Activated T-cell treated with anti-CD3 and anti-CD28 coated beads, Interleukin-2, amount 50 U/mL, for 1 hour (primary cell): Measurements from ENCODE around the gene ACOXL.

Source experiments
- DNase-seq: peaks from one replicate; pipeline ENCODE4 v3.0.0-alpha.2; 2020

Gene ACOXL

DNA sequence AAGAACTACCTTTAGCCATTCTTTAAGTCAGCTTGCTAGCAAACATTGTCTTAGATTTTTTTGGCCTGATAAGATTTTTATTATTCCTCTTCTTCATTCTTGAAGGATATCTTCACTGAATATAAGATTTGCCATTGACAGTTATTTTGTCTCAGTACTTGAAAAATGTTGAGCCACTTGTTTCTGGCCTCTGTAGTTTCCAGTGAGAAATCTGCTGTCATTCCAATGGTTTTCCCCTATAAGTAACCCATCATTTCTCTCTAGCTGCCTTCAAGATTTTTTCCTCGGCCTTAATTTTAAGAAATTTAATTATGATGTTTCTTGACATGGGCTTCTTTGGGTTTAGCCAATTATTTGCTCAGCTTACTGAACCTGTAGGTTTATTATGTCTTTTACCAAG, 32.6 kb downstream of the ACOXL start:
- DNase-seq = no peak

DNA sequence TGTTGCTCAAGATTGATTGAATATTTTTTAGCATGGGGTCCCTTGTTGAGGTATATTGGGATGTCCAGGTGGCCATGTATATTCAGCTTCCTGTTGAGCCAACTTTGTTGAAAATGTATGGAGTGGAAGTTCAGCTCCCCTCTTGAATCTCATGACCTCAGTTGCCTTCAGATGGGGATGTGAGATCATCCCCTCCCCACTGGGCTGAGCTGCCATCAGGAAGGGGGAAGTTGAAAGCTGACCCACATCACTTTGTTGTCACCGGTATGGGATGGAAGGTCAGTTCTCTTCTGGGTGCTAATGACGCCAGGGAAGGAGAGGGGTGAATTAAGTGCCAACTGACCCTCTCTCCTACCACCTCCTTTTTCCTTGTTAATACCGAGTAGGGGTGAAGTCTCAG, 33.9 kb downstream of the ACOXL start:
- no peak for DNase-seq

DNA sequence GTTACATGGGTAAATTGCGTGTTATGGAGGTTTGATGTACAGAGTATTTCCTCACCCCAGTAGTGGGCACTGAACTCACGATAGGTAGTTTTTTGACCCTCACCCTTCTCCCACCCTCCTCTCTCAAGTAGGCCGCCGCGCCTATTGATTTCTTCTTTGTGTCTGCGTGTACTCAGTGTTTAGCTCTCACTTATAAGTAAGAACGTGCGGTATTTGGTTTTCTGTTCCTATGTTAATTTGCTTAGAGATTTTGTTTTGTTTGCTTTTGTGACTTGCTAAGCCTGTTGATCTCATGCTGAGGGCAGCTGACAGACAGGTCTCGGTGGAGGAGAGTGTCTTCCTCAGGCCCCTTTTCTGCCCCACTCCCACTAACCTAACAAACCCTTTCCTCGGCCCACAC, 36.2 kb downstream of the ACOXL start:
- no peak for DNase-seq

DNA sequence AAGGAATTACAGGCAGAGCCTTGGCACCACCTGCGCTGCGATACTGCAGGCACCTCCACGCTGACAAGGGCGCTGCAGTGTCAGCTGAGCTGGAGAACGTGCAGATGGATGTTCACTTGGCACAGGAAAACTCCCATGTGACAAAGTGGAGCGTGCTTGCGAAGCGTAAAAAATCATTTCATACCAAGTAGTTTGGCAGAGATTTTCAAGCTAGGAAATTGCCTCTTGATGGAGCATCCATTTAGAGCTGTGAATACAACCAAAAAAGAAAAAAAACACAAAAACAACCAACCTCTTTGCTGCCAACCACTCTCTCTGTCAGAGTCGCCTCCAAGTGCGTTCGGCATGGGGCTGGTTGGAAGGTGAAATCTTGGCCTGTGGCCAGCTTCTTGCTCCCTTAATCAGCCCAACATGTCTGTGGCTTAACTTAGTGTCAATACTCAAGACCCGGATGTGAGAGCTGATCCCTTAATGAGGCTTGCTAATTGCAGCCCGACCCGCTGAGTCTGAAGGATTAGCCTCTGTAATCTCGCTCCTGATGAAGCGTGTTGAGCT, 38.1 kb downstream of the ACOXL start:
- no peak for DNase-seq

DNA sequence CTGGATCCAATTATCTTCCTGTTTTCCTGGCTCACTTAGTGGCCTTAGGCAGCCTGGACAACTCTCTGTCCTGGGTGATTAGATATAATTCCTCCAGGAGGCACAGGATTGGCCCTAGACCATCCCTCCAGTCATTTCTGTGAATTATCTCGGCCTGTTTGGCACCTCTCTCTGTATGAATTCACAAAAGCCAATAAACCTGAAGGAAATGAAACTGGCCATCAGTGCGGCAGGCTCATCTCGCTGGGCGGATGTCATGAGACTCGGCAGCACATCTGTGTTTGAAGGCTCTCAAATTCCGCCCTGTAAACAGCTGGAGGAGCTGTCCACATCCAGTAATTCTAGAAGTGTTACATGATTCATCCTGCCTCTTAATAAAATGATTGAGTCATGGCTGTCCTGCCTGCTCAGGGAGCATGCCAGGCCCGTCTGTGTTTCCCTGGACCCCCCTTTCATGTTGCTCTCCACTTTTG, 38.6 kb downstream of the ACOXL start:
- DNase-seq = no peak

DNA sequence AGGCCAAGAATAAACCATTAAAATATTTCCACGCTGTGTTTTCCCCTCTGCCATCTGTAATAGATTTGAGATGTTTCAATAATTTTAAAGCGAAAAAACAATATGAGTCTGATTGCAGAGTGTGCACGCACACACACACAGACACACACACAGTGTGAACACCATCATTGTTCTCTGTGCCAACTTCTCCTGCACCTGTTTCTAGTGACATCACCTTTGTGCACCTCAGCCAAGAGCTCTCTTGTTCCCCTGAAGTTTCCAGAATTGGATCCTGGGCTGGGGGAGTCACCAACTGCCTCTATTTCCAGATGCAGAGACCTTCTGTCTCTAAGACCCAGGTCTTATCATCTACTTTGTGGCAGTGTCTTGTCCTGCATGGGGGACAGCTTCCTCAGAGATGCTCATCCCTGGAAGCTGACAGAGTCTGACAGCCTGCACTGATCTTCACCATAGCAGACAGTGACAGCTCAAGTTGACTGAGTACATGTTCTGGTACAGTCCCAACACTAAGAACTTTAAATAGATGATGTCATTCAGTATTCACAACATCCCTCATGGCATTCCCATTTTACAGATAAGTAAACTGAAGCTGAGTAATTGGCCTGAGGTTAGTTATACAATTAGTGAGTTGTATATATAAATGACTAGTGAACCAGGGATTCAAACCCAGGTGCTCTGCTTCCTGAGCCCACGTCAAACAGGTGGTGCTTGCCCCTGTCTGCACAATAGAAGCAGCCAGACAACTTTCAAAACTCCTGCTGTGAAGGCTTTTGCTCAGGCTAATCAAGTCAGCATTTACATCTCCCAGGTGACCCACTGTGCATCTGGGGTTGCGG, 39.4 kb downstream of the ACOXL start:
- DNase-seq = no peak

DNA sequence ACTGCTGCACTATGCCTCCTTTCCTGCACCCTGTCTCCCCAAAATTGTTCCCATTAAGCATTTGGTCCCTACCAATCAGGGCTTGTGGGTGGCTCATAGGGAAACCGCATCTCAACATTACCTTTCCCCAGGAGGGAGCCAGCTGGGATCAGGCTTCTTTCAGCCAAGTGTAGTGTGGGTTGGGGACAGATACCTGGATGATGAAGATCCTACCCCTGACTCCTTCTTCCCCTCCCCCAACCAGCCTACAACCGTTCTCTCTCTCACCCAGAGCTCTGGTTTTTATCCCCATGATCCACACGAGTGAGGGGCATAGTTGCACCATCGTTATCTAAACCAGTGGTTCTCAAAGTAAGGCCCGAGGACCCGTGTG, 40.0 kb downstream of the ACOXL start:
- no peak for DNase-seq

DNA sequence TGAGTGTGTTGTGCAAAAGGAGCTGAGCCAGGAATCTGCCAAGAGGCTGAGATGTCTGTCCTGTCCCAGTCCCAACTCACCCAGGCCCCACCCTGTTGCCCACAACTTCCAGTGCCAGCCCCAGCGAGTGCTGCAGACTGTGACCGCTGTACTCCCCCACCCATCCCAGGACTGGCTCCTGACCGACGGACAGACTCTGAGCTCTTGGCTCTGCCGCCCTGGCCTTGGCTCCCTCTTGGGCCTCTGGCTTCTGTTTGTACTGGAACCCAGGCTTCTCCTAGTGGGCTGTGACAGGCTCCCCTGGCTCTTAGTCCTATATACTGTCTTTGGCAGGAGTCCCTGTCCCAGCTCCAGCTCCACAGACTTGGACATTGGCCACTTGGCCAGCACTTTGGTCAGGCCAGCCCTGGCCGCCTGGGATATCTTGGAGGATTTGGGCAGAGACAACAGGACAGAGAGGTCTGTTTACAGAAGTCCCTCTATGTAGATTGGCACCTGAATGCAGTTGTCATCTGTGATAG, 41.1 kb downstream of the ACOXL start:
- DNase-seq = no peak

DNA sequence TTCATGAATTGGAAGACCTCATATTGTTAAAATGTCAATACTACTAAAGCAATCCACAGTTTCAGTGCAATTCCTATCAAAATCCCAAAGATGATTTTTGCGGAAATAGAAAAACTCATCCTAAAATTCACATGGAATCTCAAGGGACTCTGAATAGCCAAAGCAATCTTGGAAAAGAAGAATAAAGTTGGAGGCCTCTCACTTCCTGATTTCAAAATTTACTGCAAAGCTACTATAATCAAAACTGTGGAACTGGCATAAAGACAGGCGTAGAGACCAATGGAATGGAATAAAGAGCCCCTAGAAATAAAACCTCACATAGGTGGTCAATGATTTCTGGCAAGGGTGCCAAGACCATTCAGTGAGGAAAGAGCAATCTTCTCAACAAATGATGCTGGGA, 42.3 kb downstream of the ACOXL start:
- no peak for DNase-seq

DNA sequence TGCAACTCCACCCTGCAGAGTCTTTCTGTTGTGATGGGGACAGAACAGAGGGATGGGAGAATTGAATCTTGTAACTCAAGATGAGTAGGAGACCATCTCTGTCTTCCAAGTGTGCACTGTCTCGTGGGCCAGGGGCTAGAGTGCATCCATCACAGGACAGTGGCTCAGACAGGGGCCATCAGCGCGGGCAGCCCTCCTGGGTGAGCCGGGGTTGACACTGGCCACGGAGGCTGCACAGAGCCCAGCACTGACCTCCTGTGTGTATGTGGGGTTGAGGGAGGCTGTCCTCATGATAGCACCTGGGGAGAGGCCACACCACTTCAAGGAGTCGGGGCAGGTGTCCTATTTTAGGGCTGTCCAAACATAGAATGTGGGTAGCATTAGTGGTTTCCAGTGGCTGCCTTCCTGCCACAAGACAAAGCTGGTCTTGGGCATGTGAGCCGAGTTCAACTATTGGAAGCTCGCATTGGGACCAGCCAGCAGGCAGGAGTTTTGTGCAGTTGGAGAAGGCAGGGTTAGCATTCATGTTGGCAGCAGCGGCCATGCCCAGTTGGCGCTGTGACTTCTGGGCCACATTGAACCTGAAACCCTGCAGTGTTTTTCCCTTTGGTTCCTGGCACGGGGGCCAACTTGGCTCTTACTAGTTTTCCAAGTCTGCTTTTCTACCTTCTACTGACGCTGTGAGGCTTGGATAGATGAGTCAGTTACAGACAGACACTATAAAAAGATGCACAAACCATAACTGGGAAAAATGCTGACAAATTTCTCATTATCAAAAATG, 45.3 kb downstream of the ACOXL start:
- DNase-seq = no peak

DNA sequence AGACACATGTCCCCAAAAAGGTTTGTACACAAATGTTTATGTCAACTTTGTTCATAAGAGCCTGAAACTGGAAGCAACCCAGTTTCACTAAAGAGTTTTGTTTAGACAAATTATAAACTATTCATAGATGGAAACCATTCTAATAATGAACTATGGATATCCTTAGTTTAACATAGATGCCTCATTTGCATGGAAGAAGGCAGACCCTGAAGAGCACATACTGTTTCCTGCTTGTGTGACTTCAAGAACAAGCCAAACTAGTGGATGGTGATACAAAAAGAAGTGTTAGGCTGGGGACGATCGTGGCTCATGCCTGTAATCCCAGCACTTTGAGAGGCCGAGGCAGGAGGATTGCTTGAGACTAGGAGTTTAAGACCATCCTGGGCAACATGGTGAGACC, 48.1 kb downstream of the ACOXL start:
- no peak for DNase-seq

DNA sequence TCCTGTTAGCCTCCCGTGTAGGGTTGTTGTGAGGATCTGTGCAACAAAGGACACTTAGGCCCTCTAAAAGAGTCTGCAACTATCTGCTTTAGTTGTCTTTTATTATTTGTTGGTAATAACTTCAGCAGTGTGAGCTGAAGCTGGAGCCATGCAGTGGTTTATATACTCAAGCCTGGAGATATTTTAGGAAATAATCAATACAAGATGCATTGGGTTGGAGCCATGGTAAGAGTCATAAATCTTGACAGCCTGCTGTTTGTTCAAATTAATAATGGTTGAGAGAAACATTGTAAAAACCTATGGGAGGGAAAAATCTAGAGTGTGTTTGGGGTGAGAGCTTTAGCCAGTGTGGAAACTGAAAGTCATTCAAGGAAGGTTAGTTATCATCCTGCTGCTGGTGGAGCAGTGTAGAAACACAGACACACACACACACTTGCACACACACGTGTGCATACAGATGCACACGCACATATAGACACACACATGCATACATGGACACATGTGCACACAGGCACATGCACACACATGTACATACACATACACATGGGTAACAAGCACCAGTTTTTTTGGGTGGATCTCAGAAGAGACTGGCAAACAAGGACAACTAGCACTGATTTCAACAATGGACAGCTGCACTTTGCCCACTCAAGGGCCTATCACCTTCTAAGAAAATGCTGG, 51.0 kb downstream of the ACOXL start:
- no peak for DNase-seq

DNA sequence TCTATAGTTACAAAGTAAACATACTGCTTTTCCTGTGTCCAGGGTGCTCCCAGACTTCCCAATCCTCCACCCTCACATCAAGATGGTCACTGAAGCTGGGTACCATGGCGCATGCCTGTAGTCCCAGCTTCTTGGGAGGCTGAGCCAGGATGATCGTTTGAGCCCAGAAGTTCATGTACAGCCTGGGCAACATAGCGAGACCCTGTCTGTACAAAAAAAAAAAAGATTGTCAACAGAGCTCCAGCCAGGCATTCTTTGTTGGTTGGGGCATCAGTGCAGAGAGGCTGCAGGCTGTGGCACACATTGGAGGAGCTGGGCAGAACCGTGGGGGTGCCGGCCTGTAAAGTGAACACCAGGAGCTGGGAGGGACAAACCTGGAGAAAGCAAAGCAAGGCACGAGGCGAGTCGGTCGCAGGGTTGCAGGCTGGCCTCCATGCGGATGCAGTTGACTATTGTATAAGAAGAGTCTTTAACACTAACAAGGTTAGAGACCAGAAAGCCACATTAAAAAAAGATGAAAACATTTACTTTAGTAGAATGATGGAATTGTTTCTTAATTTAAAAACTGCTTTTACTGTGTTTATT, 51.8 kb downstream of the ACOXL start:
- DNase-seq = no peak

DNA sequence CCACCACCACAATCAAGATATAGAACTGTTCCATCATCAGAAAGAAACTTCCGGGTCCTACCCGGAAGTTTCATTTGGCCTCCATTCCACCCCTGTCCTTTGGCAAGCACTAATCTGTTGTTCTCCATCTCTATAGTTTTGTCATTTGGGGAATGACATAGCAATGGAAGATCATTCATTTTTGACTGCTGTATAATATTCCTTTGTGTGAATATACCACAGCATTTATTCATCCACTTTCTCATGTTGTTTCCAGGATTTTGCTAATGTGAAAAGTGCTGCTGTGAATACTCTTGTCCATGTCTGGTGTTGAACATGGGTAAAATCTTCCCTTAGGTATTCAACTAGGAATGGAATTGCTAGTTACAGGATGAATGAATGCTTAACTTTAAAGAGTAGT, 53.1 kb downstream of the ACOXL start:
- no peak for DNase-seq

DNA sequence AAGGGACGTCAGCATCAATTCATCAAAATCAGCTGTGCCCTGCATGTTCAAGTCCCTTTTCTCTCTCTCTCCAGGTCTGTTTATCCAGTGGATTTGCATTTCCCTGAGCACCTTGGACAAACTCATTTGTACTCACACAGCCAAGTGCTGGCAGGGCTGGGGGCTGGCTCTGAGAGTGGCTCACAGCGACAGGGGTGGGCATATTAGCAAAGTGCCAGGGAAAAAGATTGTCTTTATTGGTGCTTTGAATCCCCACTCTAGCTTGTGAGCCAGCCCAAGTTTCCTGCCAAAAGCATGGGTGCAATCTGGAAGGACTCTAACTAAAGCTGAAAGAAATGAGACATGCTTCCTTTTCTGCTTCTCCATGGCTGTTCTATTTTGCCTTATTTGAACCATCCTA, 56.6 kb downstream of the ACOXL start:
- no peak for DNase-seq

DNA sequence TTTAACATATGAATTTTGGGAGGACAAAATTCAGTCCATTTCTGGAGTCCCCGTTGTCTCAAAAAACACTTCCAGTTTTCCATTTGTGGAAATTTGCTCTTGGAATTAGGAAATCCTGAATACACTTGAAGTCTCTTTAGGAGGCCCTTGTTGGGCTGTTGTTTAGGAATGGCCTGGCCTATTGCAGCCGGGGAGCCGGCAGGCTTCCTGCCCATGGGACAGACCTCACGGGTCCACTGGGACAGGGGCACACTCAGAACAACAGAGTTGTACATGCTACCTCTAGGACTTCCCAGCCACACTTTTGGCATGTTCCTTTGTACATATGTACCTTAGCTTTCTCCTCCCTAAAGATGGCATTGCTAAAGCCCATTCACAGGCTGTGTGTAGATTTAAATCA, 57.3 kb downstream of the ACOXL start:
- DNase-seq = no peak

DNA sequence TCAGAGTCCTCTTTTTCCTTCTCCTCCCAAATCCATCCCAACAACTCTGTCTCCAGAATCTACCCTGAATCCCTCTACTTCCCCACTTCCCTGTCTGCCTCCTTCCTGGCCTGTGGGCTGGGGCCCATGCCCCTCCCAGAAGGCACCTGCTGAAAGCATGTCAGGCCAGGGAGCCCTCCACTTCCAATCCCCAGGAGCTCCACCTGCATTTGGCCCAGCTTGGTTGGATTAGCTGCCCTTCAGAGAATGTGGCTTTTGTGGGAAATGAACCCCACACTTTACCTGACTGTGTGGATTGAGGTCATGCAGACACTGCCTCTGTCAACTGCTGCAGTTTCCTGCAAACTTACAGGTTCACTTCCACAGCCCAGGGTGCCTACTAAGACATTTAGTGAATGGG, 58.5 kb downstream of the ACOXL start:
- no peak for DNase-seq

DNA sequence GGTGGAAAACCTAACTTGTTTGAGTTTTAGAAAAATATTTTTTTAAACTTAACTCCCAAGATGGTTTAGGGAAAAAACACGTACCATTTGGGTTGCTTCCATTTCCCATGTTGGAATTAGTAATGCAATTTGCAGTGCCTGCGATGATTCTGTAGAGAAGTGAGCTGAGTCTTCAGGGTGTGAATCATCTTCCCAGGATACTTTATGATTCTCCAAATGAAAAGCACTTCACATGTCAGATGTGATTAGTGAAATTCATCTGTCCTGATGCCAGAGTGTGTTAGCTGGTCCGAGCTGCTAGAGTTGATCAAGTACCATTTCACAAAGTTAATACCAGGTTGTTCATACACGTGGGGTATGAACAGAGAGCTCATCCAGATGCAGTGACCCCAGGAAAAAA, 59.1 kb downstream of the ACOXL start:
- DNase-seq = no peak

DNA sequence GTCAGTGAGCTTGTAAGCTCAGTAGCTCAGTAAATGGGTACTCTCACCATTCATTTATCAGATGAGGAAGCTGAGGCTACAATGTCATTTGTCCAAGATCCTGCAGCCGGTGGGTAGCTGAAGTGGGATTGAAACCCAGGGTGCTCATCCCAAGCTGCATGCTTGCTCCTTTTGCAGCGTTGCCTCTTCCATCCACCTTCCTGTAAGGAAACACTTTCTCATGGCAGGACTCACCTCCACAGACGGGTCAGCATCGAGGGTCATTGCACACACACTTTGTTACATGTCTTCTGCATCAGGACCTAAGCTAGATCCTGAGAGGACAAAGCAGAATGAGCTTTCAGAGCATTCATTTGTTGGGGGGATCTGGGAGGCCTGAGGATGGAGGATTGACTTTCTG, 60.7 kb downstream of the ACOXL start:
- no peak for DNase-seq

DNA sequence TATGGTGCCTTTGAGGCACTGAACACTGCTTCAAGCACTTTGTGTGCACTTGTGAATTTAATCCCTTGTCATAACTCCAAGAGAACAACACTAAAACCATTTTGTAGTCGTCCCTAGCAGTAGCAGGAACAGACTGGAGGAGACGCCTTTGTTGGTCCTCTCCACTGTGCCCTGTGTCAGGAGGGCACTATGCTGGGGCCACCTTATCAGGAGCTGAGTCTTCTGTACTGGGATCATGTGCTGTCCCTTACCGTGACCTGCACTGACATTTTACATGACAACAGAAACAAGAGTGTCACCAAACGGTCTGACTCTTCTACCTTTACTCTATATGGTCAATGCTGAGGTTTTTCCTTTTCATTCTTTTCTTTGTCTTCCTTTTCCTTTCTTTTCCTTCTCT, 62.0 kb downstream of the ACOXL start:
- DNase-seq = no peak

DNA sequence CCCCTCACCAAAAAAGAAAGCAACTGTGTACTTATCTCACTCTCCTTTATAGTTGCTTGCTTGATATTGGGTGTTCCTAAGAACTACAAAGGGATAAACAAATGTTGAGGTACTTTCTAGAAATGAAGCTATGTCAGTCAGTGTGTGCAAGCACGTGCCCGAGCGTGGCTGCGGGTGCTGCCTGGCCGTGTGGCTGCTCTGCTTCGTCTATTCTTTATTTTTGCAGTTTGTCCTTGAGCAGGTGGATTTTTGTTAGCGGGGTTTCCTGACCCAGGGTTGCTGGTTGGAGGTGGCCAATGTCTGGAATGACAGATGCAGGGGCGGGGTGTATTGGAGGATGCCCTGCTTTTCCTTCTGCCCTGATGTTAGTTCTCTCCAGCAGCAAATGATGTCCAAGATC, 62.6 kb downstream of the ACOXL start:
- no peak for DNase-seq

DNA sequence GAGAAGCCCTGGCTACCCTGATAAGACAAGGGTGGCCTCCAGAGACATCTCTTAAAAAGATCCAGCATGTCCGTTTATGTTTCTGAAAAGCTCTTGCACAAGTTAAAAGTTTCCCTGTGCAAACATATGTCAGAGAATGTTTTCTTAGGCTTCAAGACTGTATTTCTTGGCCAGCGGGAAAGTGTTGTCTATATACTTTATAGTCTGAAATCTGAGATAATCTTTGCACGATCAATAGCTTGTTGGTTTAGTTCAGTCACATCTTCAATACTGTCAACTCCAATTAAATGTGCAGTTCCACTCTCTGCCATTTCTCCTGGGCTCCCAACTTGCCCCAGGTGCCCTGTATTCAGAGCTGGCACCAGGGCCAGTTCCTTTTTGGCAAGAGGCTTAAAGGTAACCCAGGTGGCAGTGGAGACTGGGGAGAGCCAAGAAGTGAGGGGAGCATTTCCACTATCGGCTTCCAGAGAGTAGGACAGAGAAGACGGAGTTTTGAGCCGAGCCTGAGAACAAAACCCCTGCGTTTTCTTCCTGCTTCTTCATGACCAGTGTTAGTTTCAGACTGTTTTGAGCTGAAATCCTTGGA, 64.4 kb downstream of the ACOXL start:
- DNase-seq = no peak

DNA sequence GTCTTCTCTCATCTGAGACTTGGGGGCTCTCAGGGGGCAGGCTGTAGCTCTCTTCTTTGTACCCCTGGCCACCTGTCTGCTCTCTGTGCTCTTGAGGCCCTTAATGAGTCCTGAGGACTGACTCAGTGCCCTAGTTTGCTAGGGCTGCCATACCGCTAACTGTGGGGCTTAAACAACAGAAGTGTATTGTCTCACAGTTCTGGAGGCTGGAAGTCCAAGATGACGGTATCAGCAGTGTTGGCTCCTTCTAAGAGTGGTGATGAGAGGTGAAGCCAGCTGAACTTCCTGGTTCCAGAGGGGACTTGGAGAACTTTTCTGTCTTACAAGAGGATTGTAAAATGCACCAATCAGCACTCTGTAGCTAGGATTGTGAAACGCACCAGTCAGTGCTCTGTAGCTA, 67.0 kb downstream of the ACOXL start:
- no peak for DNase-seq
